ENCODE results near the gene CCNT2.
A peak's percentile ranks its signal among the peaks of the same experiment; 100 is the strongest.
"Not testable (repeated sequence)": the region's sequence is repeated elsewhere in the genome, so short reads cannot be mapped to it uniquely, and the experiment has no call there.

Gene CCNT2

GRCh38 chr2:134905168-134905567, 13.5 kb upstream of the CCNT2 start:
- Histone ChIP-seq H2AFZ (ENCODE audit: low read depth, low read length) (no peak overlapping the region), H3K4me3 (ENCODE audit: low read length) (no peak overlapping the region), H3K36me3 (ENCODE audit: insufficient read depth, low read length) (no peaks in the 10 kb centered on the region), H3K4me1 (ENCODE audit: insufficient read depth, low read length) (no peaks in the 10 kb centered on the region), H3K27me3 (ENCODE audit: insufficient read depth, low read length) (no peaks in the 10 kb centered on the region), H3K9me3 (ENCODE audit: low read length) (no peaks in the 10 kb centered on the region)

- no peaks in the 10 kb centered on the region for H3K9me3 ChIP-seq (ENCODE audit: low read length)
- no peak overlapping the region for H2AFZ ChIP-seq (ENCODE audit: low read depth, low read length)
- no peaks in the 10 kb centered on the region for H3K27me3 ChIP-seq (ENCODE audit: insufficient read depth, low read length)
- no peaks in the 10 kb centered on the region for H3K4me1 ChIP-seq (ENCODE audit: insufficient read depth, low read length)
- no peaks in the 10 kb centered on the region for H3K36me3 ChIP-seq (ENCODE audit: insufficient read depth, low read length)
- no peak overlapping the region for H3K4me3 ChIP-seq (ENCODE audit: low read length)
Observed at GRCh38 chr2:134906726-134907125, 11.9 kb upstream of the CCNT2 start.

- not testable (repeated sequence) for H3K27me3 ChIP-seq (ENCODE audit: insufficient read depth, low read length); H3K9me3 ChIP-seq (ENCODE audit: low read length); H3K4me3 ChIP-seq (ENCODE audit: low read length); H3K4me1 ChIP-seq (ENCODE audit: insufficient read depth, low read length); H2AFZ ChIP-seq (ENCODE audit: low read depth, low read length); H3K36me3 ChIP-seq (ENCODE audit: insufficient read depth, low read length)
Observed at GRCh38 chr2:134907441-134908116, 11.0 kb upstream of the CCNT2 start.

- Histone ChIP-seq H3K9me3 (ENCODE audit: low read length) (no peaks in the 10 kb centered on the region), H3K4me3 (ENCODE audit: low read length) (no peak overlapping the region), H2AFZ (ENCODE audit: low read depth, low read length) (no peak overlapping the region), H3K4me1 (ENCODE audit: insufficient read depth, low read length) (no peaks in the 10 kb centered on the region), H3K27me3 (ENCODE audit: insufficient read depth, low read length) (no peaks in the 10 kb centered on the region), H3K36me3 (ENCODE audit: insufficient read depth, low read length) (no peaks in the 10 kb centered on the region)
Observed at GRCh38 chr2:134910763-134911399, 7.7 kb upstream of the CCNT2 start.

GRCh38 chr2:134911400-134911785, 7.2 kb upstream of the CCNT2 start:
- Histone ChIP-seq H3K4me1 (ENCODE audit: insufficient read depth, low read length) (no peaks in the 10 kb centered on the region), H3K9me3 (ENCODE audit: low read length) (no peaks in the 10 kb centered on the region), H2AFZ (ENCODE audit: low read depth, low read length) (no peak overlapping the region), H3K36me3 (ENCODE audit: insufficient read depth, low read length) (no peaks in the 10 kb centered on the region), H3K4me3 (ENCODE audit: low read length) (no peak overlapping the region), H3K27me3 (ENCODE audit: insufficient read depth, low read length) (no peaks in the 10 kb centered on the region)

GRCh38 chr2:134912361-134912760, 6.3 kb upstream of the CCNT2 start:
- Histone ChIP-seq H3K36me3 (ENCODE audit: insufficient read depth, low read length) (no peaks in the 10 kb centered on the region), H3K9me3 (ENCODE audit: low read length) (no peaks in the 10 kb centered on the region), H2AFZ (ENCODE audit: low read depth, low read length) (no peak overlapping the region), H3K4me3 (ENCODE audit: low read length) (no peak overlapping the region), H3K4me1 (ENCODE audit: insufficient read depth, low read length) (no peaks in the 10 kb centered on the region), H3K27me3 (ENCODE audit: insufficient read depth, low read length) (no peaks in the 10 kb centered on the region)

- Histone ChIP-seq H3K4me1 (ENCODE audit: insufficient read depth, low read length) (peaks cover 20% of the 10 kb centered on the region), H3K27me3 (ENCODE audit: insufficient read depth, low read length) (no peaks in the 10 kb centered on the region), H3K36me3 (ENCODE audit: insufficient read depth, low read length) (no peaks in the 10 kb centered on the region), H2AFZ (ENCODE audit: low read depth, low read length) (peak overlapping the region; percentile 98), H3K9me3 (ENCODE audit: low read length) (no peaks in the 10 kb centered on the region), H3K4me3 (ENCODE audit: low read length) (peak overlapping the region; percentile 85)
Observed at GRCh38 chr2:134917360-134917865, 1.2 kb upstream of the CCNT2 start.

GRCh38 chr2:134917888-134918525, 615 bp upstream of the CCNT2 start:
- H3K4me3 ChIP-seq (ENCODE audit: low read length), result peak overlapping the region; percentile 85
- peaks cover 20% of the 10 kb centered on the region for H3K4me1 ChIP-seq (ENCODE audit: insufficient read depth, low read length)

GRCh38 chr2:134919341-134920210, 954 bp downstream of the CCNT2 start:
- no peaks in the 10 kb centered on the region for H3K9me3 ChIP-seq (ENCODE audit: low read length)
- peak overlapping the region; percentile 29 for H2AFZ ChIP-seq (ENCODE audit: low read depth, low read length)
- peak overlapping the region; percentile 85 for H3K4me3 ChIP-seq (ENCODE audit: low read length)
- H3K4me1 ChIP-seq (ENCODE audit: insufficient read depth, low read length), result peaks cover 20% of the 10 kb centered on the region
- H3K36me3 ChIP-seq (ENCODE audit: insufficient read depth, low read length), result peaks cover 7% of the 10 kb centered on the region
- H3K27me3 ChIP-seq (ENCODE audit: insufficient read depth, low read length), result no peaks in the 10 kb centered on the region

More at GRCh38 chr2:134917888-134918525, 615 bp upstream of the CCNT2 start:
- H3K27me3 ChIP-seq (ENCODE audit: insufficient read depth, low read length), result no peaks in the 10 kb centered on the region
- H2AFZ ChIP-seq (ENCODE audit: low read depth, low read length), result peak overlapping the region; percentile 98
- no peaks in the 10 kb centered on the region for H3K36me3 ChIP-seq (ENCODE audit: insufficient read depth, low read length)
- no peaks in the 10 kb centered on the region for H3K9me3 ChIP-seq (ENCODE audit: low read length)

- no peak overlapping the region for H2AFZ ChIP-seq (ENCODE audit: low read depth, low read length)
- peaks cover 23% of the 10 kb centered on the region for H3K36me3 ChIP-seq (ENCODE audit: insufficient read depth, low read length)
- H3K9me3 ChIP-seq (ENCODE audit: low read length), result no peaks in the 10 kb centered on the region
- H3K27me3 ChIP-seq (ENCODE audit: insufficient read depth, low read length), result no peaks in the 10 kb centered on the region
- no peak overlapping the region for H3K4me3 ChIP-seq (ENCODE audit: low read length)
- peaks cover 20% of the 10 kb centered on the region for H3K4me1 ChIP-seq (ENCODE audit: insufficient read depth, low read length)
Observed at GRCh38 chr2:134924912-134925311, 6.3 kb downstream of the CCNT2 start.

- Histone ChIP-seq H3K9me3 (ENCODE audit: low read length) (no peaks in the 10 kb centered on the region), H3K36me3 (ENCODE audit: insufficient read depth, low read length) (peaks cover 32% of the 10 kb centered on the region), H3K4me1 (ENCODE audit: insufficient read depth, low read length) (peaks cover 8% of the 10 kb centered on the region), H3K27me3 (ENCODE audit: insufficient read depth, low read length) (no peaks in the 10 kb centered on the region), H3K4me3 (ENCODE audit: low read length) (no peak overlapping the region), H2AFZ (ENCODE audit: low read depth, low read length) (no peak overlapping the region)
Observed at GRCh38 chr2:134926231-134926931, 7.8 kb downstream of the CCNT2 start.

- Histone ChIP-seq H3K27me3 (ENCODE audit: insufficient read depth, low read length) (no peaks in the 10 kb centered on the region), H3K4me3 (ENCODE audit: low read length) (no peak overlapping the region), H3K9me3 (ENCODE audit: low read length) (no peaks in the 10 kb centered on the region), H3K36me3 (ENCODE audit: insufficient read depth, low read length) (peaks cover 38% of the 10 kb centered on the region), H2AFZ (ENCODE audit: low read depth, low read length) (no peak overlapping the region), H3K4me1 (ENCODE audit: insufficient read depth, low read length) (peaks cover under 1% of the 10 kb centered on the region)
Observed at GRCh38 chr2:134927195-134927594, 8.6 kb downstream of the CCNT2 start.

All from neuron (in vitro differentiated cells).